ENCODE measurements around the gene MEGF6.

GRCh38 chr1:3523980-3524379 is 87.3 kb downstream of the MEGF6 start:
- TF ChIP-seq POLR2AphosphoS5 (IDR thresholded peaks at IDR 0.05; ENCODE audit: low read depth) (no peak), CTCF (IDR thresholded peaks at IDR 0.05; ENCODE audit: insufficient read depth, low read length) (no peak), REST (IDR thresholded peaks at IDR 0.05; ENCODE audit: insufficient replicate concordance, low read depth) (no peak)
